Vagina (tissue), 2 donors: ENCODE results near the gene KIF1A.

Experiments used
- CTCF ChIP-seq, 3 experiments: fragments of 450-650 bp in 2 of 3; fragments of 200-600 bp in 1 of 3; sonication (generic) in 1 of 3; IDR thresholded peaks; one replicate each; pipeline ENCODE4 v1.5.1; 2017 to 2019; ENCODE audit warnings: antibody characterized with exemption in 3 of 3, mild to moderate bottlenecking in 2 of 3, moderate library complexity in 2 of 3
- POLR2A ChIP-seq, 2 donors: fragments of 450-650 bp; IDR thresholded peaks; one replicate each; pipeline ENCODE4 v1.6.1; 2017; ENCODE audit warnings: antibody characterized with exemption in 2 of 2, mild to moderate bottlenecking in 2 of 2, moderate library complexity in 2 of 2

- no peak for TF ChIP-seq POLR2A (IDR thresholded peaks at IDR 0.05)
- no peak for TF ChIP-seq CTCF (IDR thresholded peaks at IDR 0.05)
These were observed 132.8 kb downstream of the KIF1A start for GRCh38 chr2:240687045-240687740.
